HepG2 (cell line): ENCODE results near the gene KRTAP29-1. TPM values are rescaled to one million over a fixed set of nuclear protein-coding genes. Genes with fewer than 3 reads are reported as not detected.
A peak's percentile ranks its signal among the peaks of the same experiment; 100 is the strongest.

Experiments
- ATAC-seq: fragments of 200-7000 bp; cut with Tn5 transposase; 3 replicates; pipeline ENCODE4 v1.9.1; 2020; ENCODE audit warnings: mild to moderate bottlenecking, moderate library complexity
- BruUV-seq: library from RNA; stranded (reverse); fragments of 400-500 nt; replicated peaks from 2 replicates; lab custom pipeline; 2021; lab: Mats Ljungman, UMichigan
- CTCF ChIA-PET: fragments of 300-600 bp; formaldehyde crosslinking; extraction: SDS; loops from one replicate; lab custom pipeline; 2021; ENCODE audit warnings: low total read pairs, inconsistent platforms, low intra/inter-chr PET ratio; lab: Yijun Ruan, JAX
- POLR2A ChIA-PET: fragments of 350-600 bp; sonication (Branson Sonifier 250); formaldehyde crosslinking; loops from one replicate; lab custom pipeline; 2020; ENCODE audit warnings: antibody characterized with exemption, inconsistent platforms; lab: Yijun Ruan, JAX
- DNase-seq: peaks from one replicate; pipeline ENCODE4 v3.0.0-alpha.2; 2015; ENCODE audit warnings: low spot score
- FAIRE-seq: peaks from 3 replicates; lab custom pipeline; 2011; peaks lifted over from hg19 to GRCh38; lab: Jason Lieb, UNC
- H2AFZ ChIP-seq: one replicate; pipeline ENCODE4 v1.6.1; 2011; ENCODE audit warnings: low read length, inconsistent platforms
- H3K27ac ChIP-seq: fragments of 300-600 bp; 3 replicates; pipeline ENCODE4 v1.8.0; 2011; ENCODE audit warnings: mixed run types, mild to moderate bottlenecking, mixed read lengths, low read length, inconsistent platforms; ENCODE audit not compliant: insufficient read depth; ENCODE audit errors: extremely low read length
- H3K27me3 ChIP-seq, 2 experiments: fragments of 200-600 bp in 1 of 2; 2 replicates in 1 of 2; 3 replicates in 1 of 2; pipeline versions ENCODE4 v1.6.0 to v1.8.0; 2011; ENCODE audit warnings: low read length in 2 of 2, mild to moderate bottlenecking in 2 of 2, moderate library complexity in 2 of 2, inconsistent platforms in 1 of 2; ENCODE audit not compliant: insufficient read depth in 2 of 2, control insufficient read depth in 1 of 2
- H3K36me3 ChIP-seq, 2 experiments: fragments of 200-600 bp in 1 of 2; replicated peaks in 1 of 2; 2 replicates in 1 of 2; 3 replicates in 1 of 2; pipeline versions ENCODE4 v1.5.1 to v1.8.0; 2011; ENCODE audit warnings: low read length in 2 of 2, inconsistent platforms in 1 of 2; ENCODE audit not compliant: insufficient read depth in 2 of 2, control insufficient read depth in 1 of 2
- H3K4me1 ChIP-seq: 2 replicates; pipeline ENCODE4 v1.5.1; 2012; ENCODE audit warnings: low read length, inconsistent platforms; ENCODE audit not compliant: insufficient read depth
- H3K4me2 ChIP-seq: 2 replicates; pipeline ENCODE4 v1.6.0; 2011; ENCODE audit warnings: low read depth, low read length, inconsistent platforms
- H3K4me3 ChIP-seq, 3 experiments: fragments of 200-600 bp in 1 of 3; sonication (generic), shearing (Covaris generic) in 1 of 3; replicated peaks in 1 of 3; 2 replicates each; pipeline ENCODE4 v1.5.1; 2011 to 2016; ENCODE audit warnings: low read length in 3 of 3, inconsistent platforms in 2 of 3, low read depth in 2 of 3, mild to moderate bottlenecking in 2 of 3, control low read depth in 1 of 3, mixed read lengths in 1 of 3; ENCODE audit not compliant: insufficient read depth in 1 of 3
- H3K79me2 ChIP-seq: one replicate; pipeline ENCODE4 v1.6.1; 2011; ENCODE audit warnings: low read length, inconsistent platforms; ENCODE audit not compliant: insufficient read depth
- H3K9ac ChIP-seq: 2 replicates; pipeline ENCODE4 v1.6.0; 2011; ENCODE audit warnings: mild to moderate bottlenecking, low read depth, low read length, inconsistent platforms; ENCODE audit not compliant: insufficient read depth
- H3K9me3 ChIP-seq: 2 replicates; pipeline ENCODE4 v1.5.1; 2012; ENCODE audit warnings: mild to moderate bottlenecking, low read length
- H4K20me1 ChIP-seq: 2 replicates; pipeline ENCODE4 v1.6.0; 2011; ENCODE audit warnings: inconsistent platforms, mild to moderate bottlenecking, low read length, moderate library complexity; ENCODE audit not compliant: insufficient read depth
- ZNF101 ChIP-seq: sonication (generic); formaldehyde crosslinking; IDR thresholded peaks from 2 replicates; pipeline ENCODE4 v1.4.0; 2020; ENCODE audit warnings: mild to moderate bottlenecking, low read depth, missing genetic modification reagents, borderline replicate concordance
- WGBS: methylation state at CpG from one replicate; pipeline ENCODE4 v1.1.6; 2017; ENCODE audit warnings: low lambda C conversion rate; 5-methylcytosine and 5-hydroxymethylcytosine counted together
- in situ Hi-C: cut with HindIII; loops from 2 replicates; pipeline ENCODE4 v1.10.0; 2017; ENCODE audit warnings: low pct_unique_long_range_greater_than_20kb; ENCODE audit not compliant: extremely low pct_ligation_motif_present
- intact Hi-C: fragments of 100-400 bp; cut with micrococcal nuclease; formaldehyde crosslinking; loops from one replicate; pipeline ENCODE4 v1.10.0; 2022; ENCODE audit not compliant: unreplicated experiment
- polyA plus RNA-seq, 8 experiments: library from polyadenylated mRNA; depleted of rRNA in 3 of 8; stranded (reverse) in 7 of 8; unstranded in 1 of 8; fragments of >200 nt; fragmentation: Illumina TruSeq in 4 of 8; extraction: Trizol in 4 of 8; gene quantifications; 2 replicates each; pipeline versions ENCODE4 v1.2.1 to v1.2.3, GENCODE V29; 2011 to 2016; ENCODE audit warnings: low read depth in 4 of 8, missing spikeins in 1 of 8, mixed read lengths in 1 of 8; ENCODE audit not compliant: insufficient read depth in 1 of 8
- total RNA-seq, 5 experiments: library from RNA; depleted of rRNA; stranded (reverse); fragments of >200 nt; fragmentation: Illumina TruSeq; extraction: Trizol; gene quantifications; 2 replicates each; pipeline ENCODE4 v1.2.3, GENCODE V29; 2016; ENCODE audit warnings: low read depth in 1 of 5
- TF ChIP-seq, protein P1 (sequence below): sonication (generic); formaldehyde crosslinking; IDR thresholded peaks from 2 replicates; pipeline ENCODE4 v1.5.0; 2020; ENCODE audit warnings: missing genetic modification reagents, mild to moderate bottlenecking, borderline replicate concordance
- TF ChIP-seq, protein P2 (sequence below): sonication (generic); formaldehyde crosslinking; IDR thresholded peaks from 2 replicates; pipeline ENCODE4 v1.5.1; 2020; ENCODE audit warnings: missing genetic modification reagents, mild to moderate bottlenecking, borderline replicate concordance

The KRTAP29-1 gene
- total and polyA plus RNA-seq, 2 of the 13 experiments (the other 11 are each of a cell fraction or from before 2014, with no cell fraction given), result not detected

DNA sequence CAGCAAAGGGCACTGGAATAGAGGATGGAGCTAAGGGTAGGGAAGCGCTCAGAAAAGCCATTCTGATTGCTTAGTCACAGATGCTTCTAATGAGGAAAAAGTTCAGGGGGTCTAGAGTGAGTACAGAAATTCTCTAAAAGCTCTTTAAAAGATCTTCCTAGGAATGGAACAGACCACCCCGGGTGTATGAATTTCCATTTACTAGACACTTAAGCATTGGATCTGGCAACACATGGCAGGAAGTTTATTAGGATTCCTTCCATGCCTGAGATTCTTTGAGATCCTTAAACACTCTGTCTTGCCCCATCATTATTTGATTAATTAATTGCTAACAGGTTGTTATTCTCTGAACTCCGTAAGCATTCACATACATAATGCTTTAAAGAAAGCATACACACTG lies 18.6 kb downstream of the KRTAP29-1 start:
- WGBS, result 2% methylated on average over 3 of the region's 3 CpGs
- BruUV-seq, result no TSS peak
- TF ChIP-seq, protein P1, sequence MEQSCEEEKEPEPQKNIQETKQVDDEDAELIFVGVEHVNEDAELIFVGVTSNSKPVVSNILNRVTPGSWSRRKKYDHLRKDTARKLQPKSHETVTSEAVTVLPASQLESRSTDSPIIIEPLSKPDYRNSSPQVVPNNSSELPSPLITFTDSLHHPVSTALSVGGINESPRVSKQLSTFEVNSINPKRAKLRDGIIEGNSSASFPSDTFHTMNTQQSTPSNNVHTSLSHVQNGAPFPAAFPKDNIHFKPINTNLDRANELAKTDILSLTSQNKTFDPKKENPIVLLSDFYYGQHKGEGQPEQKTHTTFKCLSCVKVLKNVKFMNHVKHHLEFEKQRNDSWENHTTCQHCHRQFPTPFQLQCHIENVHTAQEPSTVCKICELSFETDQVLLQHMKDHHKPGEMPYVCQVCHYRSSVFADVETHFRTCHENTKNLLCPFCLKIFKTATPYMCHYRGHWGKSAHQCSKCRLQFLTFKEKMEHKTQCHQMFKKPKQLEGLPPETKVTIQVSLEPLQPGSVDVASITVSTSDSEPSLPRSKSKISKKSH (CRISPR knock-in tag), result no peak
- TF ChIP-seq, protein P2, sequence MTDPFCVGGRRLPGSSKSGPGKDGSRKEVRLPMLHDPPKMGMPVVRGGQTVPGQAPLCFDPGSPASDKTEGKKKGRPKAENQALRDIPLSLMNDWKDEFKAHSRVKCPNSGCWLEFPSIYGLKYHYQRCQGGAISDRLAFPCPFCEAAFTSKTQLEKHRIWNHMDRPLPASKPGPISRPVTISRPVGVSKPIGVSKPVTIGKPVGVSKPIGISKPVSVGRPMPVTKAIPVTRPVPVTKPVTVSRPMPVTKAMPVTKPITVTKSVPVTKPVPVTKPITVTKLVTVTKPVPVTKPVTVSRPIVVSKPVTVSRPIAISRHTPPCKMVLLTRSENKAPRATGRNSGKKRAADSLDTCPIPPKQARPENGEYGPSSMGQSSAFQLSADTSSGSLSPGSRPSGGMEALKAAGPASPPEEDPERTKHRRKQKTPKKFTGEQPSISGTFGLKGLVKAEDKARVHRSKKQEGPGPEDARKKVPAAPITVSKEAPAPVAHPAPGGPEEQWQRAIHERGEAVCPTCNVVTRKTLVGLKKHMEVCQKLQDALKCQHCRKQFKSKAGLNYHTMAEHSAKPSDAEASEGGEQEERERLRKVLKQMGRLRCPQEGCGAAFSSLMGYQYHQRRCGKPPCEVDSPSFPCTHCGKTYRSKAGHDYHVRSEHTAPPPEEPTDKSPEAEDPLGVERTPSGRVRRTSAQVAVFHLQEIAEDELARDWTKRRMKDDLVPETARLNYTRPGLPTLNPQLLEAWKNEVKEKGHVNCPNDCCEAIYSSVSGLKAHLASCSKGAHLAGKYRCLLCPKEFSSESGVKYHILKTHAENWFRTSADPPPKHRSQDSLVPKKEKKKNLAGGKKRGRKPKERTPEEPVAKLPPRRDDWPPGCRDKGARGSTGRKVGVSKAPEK (CRISPR knock-in tag), result no peak
- no peak for TF ChIP-seq ZNF101 (CRISPR knock-in tag)
- ChIA-PET POLR2A (no interaction called here), CTCF (no interaction called here)
- in situ Hi-C loops, result no loop called here
- no peaks in the 10 kb centered on the region for H3K9me3 ChIP-seq
- peaks cover 6% of the 10 kb centered on the region; the same call in 1 of the 2 replicates for H3K4me1 ChIP-seq
- H2AFZ ChIP-seq, result no peak overlapping the region
- intact Hi-C loops, result no loop called here
- ATAC-seq (no peak), DNase-seq (peak; percentile 0), FAIRE-seq (no peak)
- no peak overlapping the region for H3K4me2 ChIP-seq
- no peak overlapping the region for H3K27ac ChIP-seq
- no peak overlapping the region for H3K9ac ChIP-seq
- H3K27me3 ChIP-seq, result no peaks in the 10 kb centered on the region
- no peak overlapping the region for H3K4me3 ChIP-seq
- H3K79me2 ChIP-seq, result no peaks in the 10 kb centered on the region
- no peaks in the 10 kb centered on the region for H3K36me3 ChIP-seq
- no peaks in the 10 kb centered on the region for H4K20me1 ChIP-seq
